ENCODE measurements around the gene RBP7.
A peak's percentile ranks its signal among the peaks of the same experiment; 100 is the strongest.
"Not testable (repeated sequence)": the region's sequence is repeated elsewhere in the genome, so short reads cannot be mapped to it uniquely, and the experiment has no call there.

The RBP7 gene

DNA sequence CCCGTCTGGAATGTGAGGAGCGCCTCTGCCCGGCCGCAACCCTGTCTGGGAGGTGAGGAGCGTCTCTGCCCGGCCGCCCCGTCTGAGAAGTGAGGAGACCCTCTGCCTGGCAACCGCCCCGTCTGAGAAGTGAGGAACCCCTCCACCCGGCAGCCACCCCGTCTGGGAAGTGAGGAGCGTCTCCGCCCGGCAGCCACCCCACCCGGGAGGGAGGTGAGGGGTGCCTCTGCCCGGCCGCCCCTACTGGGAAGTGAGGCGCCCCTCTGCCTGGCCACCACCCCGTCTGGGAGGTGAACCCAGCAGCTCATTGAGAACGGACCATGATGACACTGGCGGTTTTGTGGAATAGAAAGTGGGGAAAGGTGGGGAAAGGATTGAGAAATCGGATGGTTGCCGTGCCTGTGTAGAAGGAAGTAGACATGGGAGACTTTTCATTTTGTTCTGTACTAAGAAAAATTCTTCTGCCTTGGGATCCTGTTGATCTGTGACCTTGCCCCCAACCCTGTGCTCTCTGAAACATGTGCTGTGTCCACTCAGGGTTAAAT is 32.0 kb downstream of the RBP7 start:
- DNase-seq (ENCODE audit: low read depth in 1 of 2, low spot score in 1 of 2): not testable (repeated sequence)

DNA sequence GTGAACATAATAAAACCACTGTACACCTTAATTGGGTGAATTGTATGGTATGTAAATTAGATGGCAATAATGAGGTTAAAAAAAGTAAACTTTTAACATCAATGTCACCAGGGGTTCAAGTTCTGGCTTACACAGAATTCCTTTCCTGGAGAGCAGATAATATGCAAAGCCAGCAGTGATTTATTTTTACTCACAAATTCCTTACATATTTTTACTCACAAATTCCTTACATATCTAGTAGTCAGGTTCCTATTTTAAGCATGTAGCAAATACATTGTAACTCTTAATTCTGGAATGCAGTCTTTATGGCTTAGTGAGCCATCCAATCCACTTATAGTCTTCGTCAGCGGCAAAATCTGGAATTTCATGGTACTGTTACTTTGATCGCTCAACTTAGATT is 34.4 kb downstream of the RBP7 start:
- DNase-seq (ENCODE audit: low read depth in 1 of 2, low spot score in 1 of 2): no peak

DNA sequence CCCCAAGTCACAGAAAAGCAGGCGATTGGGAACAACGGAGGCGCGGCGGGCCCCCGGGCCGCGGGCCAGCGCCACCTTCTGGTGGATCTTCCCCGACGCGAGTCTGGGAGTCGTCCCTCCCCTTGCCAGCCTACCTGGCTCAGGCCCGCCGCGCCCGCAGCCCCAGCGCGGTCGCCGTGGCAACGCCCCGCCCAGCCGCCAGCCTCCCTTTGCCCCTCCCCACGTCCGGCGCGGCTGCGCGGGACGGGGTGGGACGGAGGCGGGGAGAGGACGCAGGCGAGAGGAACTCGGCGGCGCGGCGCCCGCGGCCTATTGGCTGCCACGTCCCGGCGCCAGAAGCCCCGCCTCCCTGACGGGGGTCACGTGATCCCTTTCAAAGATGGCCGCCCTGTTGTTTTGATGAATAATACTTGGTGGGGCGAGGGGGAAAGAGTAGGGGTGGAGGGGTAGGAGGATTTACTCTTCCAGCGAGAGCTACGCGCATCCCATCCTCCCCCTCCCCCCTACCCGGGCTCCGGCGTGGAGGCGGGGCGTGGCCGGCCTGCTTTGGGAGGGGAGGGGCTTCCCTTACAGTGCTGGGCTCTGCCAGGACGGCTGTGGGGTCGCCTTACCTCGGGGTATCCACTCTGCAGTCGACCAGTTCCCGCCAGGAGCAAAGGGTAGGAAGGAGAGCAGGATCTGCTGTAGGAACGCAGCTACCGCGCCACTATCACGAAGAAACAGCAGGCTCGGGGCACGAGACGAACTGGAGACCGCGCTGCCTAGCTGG is 35.7 kb downstream of the RBP7 start, which contains the start of gene UBE4B:
Gene UBE4B (plus strand): TSS at position 369 of the 769 bp plus-strand sequence. CDS start 713 bp downstream, outside the sequence.
- DNase-seq (ENCODE audit: low read depth in 1 of 2, low spot score in 1 of 2): peak; percentile 96 to 97

DNA sequence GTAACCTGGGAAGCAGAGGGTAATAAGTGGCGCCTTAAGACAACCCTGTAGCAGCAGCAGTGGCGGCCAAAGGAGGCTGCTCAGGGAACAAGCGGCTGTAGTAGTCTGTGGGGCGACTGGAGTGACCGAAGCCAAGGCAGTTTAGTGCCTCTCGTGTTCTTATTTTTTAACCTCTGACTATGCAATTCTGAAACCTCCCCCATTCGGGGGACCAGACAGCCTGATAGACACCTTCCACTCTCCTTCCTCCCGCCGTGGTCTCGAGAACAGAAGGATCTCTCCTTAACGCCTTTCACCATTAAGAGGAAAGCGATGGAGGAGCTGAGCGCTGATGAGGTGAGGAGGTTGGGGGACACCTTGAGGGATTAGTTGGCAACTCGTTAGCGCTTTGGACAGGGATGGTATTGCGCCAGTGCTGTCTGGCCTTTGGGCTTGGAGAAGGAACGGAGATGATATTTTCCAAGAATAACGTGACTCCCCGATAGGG is 36.4 kb downstream of the RBP7 start:
- peak in 1 of 2 donors; percentile 4 for DNase-seq (ENCODE audit: low read depth in 1 of 2, low spot score in 1 of 2)

DNA sequence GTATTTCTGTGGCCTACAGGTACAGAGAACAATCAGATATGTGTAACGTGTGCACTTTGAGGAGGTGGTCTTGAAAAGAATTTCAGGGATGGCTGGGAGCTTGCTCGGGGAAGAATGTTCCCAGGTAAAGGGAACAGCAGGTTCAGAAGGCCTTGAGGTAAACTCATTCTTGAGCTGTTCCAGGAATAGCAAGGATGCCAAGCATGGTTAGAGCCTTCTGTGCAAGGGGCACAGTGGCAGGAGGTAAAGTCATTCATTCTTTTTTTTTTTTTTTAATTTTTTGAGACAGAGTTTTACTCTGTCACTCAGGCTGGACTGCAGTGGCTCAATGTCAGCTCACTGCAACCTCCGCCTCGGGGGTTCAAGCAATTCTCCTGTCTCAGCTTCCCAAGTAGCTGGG is 45.7 kb downstream of the RBP7 start:
- DNase-seq (ENCODE audit: low read depth in 1 of 2, low spot score in 1 of 2): no peak

DNA sequence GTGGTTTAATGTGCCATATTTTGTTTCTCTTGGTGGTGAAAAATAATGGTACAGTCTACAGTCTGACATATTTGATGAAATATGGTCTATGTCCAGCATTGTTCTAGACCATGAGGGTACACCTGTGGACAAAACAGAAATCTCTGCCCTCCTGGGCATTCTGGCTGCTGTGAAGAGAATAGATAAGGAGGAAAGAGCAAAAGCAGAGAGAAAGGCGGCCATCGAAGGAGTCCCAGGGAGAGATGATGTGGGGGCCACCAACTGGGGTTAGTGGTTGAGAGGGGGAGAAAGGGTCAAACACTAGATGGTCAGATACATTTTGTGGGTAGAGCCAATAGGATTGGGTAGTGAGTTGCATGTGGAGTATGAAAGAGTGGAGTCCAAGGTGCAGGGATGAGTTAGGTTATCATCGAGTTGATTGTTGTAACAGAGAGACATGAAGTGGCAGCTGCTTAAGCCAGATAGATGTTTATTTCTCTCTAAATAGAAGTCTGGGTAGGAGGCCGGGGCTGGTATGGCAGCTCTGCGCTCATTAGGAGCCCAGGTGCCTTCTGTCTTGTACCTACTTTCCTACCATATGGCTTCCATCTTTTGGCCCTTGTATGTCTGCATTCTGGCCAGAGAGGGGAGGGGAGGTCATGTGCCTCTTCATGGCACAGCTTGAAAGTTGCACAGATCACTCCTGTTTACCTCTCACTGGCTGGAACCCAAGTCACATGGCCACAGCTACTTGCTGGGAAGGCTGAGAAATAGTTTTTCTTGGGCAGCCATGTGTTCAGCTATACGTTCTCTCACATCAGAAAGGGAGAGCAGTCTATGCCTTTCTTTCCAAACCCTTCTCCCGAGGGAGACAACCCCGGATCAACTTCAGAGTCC is 48.7 kb downstream of the RBP7 start:
- DNase-seq (ENCODE audit: low read depth in 1 of 2, low spot score in 1 of 2): no peak

DNA sequence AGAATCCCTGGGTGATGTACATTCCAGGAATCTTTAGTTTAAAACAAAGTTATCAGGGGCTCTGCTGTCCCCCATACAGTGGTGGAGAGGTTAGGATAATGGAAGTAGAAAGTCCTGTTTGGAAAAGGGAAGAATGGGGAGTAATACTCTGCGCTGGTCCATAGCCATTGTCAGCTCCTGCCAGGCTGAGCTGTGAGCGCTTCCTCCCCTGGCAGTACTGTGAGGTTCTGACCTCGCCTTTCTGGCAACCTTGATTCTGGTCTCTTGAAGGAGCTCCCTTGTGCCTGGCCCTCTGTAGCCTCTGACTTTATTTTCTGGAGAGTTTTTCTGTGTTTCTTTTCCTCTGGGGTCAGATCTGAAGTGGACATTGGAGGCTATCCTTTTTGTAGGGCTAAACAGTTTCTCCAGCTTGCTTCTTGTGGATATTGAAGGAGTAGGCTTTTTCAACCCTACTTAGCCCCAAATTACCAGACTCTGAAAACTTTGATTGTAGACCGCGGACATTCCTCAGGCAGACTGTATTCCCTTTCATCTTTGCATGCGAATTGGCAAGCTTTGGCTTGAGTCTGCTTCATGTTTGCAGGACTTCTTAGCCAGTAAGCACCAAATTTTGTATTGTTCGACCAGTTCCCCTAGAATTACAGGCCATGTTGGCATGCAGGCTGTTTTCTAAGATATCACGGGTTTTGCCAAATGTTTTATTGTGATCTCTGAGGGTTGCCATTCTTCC is 49.5 kb downstream of the RBP7 start:
- no peak for DNase-seq (ENCODE audit: low read depth in 1 of 2, low spot score in 1 of 2)

DNA sequence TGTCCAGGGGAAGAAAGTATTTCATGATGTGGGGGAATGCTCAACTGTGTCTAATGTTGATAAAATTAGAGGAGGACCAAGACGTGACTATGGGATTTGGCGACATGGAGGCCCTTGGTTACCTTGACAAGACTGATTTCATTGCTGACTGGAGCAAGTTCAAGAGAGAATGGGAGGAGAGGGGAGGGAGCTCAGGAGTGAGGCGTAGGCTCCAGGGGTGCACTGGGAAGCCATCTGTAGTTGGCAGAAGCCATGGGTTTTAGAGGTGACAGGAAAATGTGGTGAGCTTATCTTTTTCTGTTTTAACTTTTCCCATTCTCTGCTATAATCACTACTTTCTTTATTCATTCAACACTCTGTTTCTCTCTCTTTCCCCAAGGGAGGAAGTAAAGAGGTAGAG is 51.6 kb downstream of the RBP7 start:
- DNase-seq (ENCODE audit: low read depth in 1 of 2, low spot score in 1 of 2): no peak

DNA sequence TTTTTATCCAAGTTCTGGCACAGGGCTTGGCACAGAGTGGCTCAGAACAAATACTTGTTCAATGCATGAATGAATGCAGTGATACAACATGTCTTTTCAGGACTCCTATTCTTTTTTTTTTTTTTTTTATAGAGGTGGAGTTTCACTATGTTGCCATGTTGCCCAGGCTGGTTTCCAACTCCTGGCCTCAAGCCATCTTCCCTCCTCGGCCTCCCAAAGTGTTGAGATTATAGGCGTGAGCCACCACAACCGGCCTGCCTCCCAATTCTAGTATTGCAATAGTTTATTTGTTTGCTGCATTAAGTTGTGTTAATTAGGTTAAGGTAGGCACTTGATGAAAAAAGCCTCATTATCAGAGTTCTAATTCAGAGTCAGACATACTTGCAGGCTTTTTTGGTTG is 53.6 kb downstream of the RBP7 start:
- DNase-seq (ENCODE audit: low read depth in 1 of 2, low spot score in 1 of 2): no peak

DNA sequence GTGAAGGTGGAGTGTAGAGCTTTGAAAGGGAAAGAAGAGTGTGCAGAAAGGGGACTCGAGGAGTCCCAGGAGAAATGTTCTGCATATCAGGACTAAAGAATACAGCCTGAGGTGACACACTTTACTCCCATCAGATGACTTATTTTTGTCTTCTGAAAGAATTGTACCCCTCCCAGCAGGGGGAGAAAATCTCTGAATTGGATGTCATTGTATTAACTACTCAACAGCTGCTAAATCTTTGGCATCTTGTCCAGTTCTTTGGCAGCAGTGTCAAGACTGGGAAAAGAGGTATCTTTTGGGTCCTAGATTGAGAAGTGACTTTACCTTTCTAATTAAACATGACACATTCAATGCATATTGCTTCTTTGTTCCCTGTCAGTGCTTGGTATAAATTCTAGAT is 54.6 kb downstream of the RBP7 start:
- no peak for DNase-seq (ENCODE audit: low read depth in 1 of 2, low spot score in 1 of 2)

DNA sequence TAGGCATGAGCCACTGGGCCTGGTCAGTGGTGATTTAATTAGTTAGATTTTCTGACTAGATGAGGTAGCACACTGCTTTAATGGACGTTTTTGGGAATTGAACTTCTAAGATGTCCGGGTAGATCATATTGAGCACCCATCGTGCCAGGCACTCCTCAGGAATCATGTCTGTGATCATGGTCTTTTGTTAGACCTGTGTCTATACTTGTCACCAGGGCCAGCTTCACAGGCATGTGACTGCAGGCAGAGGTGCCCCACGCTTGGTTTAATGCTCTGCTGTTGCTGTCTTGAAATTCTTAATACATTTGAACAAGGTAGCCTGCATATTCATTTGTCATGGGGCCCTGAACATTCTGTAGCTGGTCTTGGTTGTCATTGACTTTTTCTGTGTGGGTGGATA is 55.3 kb downstream of the RBP7 start:
- DNase-seq (ENCODE audit: low read depth in 1 of 2, low spot score in 1 of 2): no peak

DNA sequence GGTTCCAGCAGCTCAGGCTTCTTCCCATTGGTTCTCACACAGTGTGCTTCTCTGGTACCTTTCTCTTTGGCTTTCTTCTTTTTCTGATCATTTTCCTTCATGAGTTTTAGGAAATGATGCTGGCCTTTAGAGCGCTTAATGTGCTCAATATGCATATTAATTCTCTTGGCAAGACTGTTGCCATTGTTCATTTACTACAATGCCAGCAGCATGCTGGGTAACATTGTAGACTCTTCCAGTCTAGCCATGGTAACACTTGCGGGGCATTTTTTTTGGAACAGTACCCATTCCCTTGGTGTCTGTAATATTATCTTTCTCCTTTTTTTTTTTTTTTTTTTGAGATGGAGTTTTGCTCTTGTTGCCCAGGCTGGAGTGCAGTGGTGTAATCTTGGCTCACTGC is 57.4 kb downstream of the RBP7 start:
- no peak for DNase-seq (ENCODE audit: low read depth in 1 of 2, low spot score in 1 of 2)

DNA sequence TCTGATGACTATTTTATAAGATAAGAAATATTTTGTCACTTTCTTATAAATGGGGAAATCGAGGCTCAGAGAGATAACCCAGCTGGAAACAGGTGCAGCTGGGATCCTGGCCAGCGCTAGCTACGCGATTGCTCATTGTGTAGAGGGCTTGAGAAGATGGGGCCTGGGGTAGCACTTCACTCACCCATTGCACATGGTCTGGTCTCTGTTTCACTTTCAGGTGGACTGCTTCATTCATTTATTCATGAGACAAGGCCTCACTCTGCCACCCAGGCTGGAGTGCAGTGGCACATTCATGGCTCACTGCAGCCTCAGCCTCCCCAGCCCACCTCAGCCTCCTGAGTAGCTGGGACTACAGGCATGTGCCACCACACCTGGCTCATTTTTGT is 59.6 kb downstream of the RBP7 start:
- DNase-seq (ENCODE audit: low read depth in 1 of 2, low spot score in 1 of 2): no peak

DNA sequence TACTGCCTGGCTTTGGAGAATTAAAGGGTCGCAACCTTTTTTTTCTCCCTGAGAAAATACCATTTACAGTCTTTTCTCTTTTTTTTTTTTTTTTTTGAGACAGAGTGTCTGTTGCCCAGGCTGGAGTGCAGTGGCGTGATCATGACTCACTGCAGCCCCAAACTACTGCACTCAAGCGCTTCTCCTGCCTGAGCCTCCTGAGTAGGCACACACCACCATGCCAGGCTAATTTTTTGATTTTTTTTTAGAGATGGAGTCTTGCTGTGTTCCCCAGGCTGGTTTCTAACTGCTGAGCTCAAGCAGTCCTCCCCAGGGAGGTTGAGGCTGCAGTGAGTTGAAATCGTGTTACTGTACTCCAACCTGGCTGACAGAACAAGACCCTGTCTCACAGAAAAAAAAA is 60.3 kb downstream of the RBP7 start:
- no peak for DNase-seq (ENCODE audit: low read depth in 1 of 2, low spot score in 1 of 2)

DNA sequence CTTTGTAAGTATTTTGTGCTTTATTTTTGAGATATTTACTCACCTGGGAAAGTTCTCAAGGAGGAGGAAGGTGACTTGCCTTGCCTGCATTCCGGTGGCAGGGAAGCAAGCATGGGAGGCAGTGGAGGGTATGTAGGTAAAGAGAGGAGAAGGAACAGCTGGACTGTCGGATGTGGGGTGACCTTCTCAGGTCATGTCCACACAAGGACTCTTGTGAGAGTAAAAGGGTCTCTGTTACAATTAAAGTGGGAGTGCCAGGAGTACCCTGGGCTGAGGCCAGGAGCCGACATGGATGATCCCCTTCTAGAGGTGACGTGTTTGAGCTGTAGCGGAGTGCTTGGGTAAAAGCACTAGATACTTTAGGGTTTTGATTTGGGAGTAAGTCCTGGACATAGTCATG is 60.8 kb downstream of the RBP7 start:
- no peak for DNase-seq (ENCODE audit: low read depth in 1 of 2, low spot score in 1 of 2)

DNA sequence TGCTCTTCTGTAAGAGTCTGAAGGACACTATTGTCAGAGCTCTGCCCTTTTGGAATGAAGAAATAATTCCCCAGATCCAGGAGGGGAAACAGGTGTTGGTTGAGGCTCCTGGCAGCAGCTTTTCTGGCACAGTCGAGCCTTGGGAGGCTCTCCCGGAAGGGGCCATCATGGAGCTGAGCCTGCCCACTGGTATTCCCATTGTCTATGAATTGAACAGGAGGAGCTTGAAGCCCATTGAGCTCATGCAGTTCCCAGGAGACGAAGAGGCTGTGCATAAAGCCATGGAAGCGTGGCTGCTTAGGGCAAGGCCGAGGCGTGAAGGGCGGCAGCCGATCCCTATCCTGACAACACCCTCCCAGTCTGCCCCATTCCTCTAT is 62.3 kb downstream of the RBP7 start:
- no peak for DNase-seq (ENCODE audit: low read depth in 1 of 2, low spot score in 1 of 2)

DNA sequence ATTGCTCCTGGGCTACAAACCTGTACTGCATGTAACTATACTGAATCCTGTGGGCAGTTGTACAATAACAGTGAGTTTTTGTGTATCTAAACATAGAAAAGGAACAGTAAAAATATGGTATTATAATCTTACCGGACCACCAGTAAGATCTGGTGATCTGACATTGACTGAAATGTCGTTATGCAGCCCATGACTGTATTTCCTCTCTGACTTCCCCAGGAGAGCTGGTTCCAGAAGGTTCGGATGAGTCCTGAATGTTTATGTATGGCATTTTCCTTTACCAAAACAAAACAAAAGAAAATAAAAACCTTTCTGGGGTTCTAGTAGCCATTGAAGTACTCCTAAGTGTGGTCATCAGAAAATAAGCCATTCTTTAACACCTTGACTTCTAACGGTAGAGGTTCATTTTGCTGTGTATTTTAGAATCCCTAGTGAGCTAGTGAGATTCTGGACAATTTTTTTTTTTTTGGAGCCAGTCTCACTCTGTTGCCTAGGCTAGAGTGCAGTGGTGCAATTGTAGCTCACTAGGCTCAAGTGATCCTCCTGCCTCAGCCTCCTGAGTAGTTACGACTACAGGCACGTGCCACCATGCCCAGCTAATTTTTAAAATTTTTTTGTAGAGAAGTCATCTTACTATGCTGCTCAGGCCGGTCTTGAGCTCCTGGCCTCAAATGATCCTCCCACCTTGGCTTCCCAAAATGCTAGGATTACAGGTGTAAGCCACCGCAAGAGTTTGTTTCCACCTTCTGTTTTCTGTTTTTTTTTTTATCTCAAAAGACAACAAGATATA is 63.5 kb downstream of the RBP7 start:
- no peak for DNase-seq (ENCODE audit: low read depth in 1 of 2, low spot score in 1 of 2)

DNA sequence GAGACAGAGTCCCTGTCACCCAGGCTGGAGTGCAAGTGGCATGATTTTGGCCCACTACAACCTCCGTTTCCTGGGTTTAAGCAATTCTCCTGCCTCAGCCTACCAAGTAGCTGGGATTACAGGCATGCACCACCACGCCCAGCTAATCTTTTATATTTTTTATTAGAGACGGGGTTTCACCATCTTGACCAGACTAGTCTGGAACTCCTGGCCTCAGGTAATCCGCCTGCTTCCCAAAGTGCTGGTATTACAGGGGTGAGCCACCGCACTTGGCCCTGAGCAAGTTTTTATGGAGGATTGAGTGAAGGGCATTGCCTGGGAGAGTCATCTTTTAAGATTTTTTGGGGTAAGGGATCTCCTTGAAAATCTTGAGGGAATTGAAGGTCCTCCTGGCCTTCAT is 64.2 kb downstream of the RBP7 start:
- no peak for DNase-seq (ENCODE audit: low read depth in 1 of 2, low spot score in 1 of 2)

DNA sequence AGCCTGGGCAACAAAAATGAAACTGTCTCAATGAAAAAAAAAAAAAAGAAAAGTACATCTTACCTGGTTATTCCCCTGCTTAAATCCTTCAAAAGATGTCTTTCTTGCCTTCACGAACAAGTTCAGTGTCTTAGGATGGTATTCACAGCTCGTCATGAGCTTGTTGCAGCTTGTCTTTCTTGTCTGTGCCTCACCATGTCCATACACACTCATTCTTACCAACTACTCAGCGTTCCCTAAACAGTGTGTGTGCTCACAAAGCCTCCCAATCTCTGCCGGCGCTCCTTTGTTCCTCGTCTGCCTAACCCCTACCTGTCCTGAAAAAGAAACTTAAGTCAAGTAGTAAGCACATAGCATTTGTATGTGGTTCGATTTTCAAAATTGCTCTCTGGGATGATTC is 66.8 kb downstream of the RBP7 start:
- DNase-seq (ENCODE audit: low read depth in 1 of 2, low spot score in 1 of 2): no peak
